Esophagus muscularis mucosa (tissue), 4 donors: ENCODE measurements around the gene MARCHF11.

ENCODE experiments used
- CTCF ChIP-seq, 3 experiments: fragments of 200-600 bp in 2 of 3; fragments of 450-650 bp in 1 of 3; sonication (generic) in 2 of 3; IDR thresholded peaks; one replicate each; pipeline ENCODE4 v1.5.1; 2017 to 2019; ENCODE audit warnings: antibody characterized with exemption in 3 of 3, mild to moderate bottlenecking in 2 of 3, moderate library complexity in 1 of 3
- EP300 ChIP-seq: sonication (generic); formaldehyde crosslinking; IDR thresholded peaks from one replicate; pipeline ENCODE4 v1.6.1; 2017; ENCODE audit warnings: antibody characterized with exemption
- POLR2A ChIP-seq: fragments of 450-650 bp; IDR thresholded peaks from one replicate; pipeline ENCODE4 v1.6.1; 2017; ENCODE audit warnings: antibody characterized with exemption, moderate library complexity, mild to moderate bottlenecking, low read depth
- POLR2AphosphoS5 ChIP-seq, 2 donors: sonication (generic); formaldehyde crosslinking; IDR thresholded peaks; one replicate each; pipeline ENCODE4 v1.6.1; 2017; ENCODE audit warnings: antibody characterized with exemption in 2 of 2

DNA sequence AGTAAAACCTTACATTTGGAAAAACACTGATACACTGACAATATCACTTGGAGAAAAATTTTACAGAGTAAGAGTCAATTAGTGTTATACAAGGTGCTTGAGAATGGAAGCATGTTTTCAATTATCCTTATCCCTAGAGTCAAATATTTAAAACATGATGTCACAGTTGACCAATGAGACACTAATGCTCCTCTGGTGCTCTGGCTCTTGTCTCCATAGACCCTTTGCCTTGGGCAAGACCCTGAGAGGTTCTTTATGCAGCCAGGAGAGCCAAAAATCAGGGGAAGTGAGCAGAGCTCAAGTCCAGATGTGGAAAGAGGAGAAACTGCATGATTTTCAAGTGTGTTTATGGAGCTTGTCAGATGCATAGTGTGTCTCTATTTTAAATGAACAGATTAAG is 153.9 kb downstream of the MARCHF11 start:
- no peak for TF ChIP-seq POLR2AphosphoS5 (IDR thresholded peaks at IDR 0.05)
- TF ChIP-seq POLR2A, result no peak
- no peak for TF ChIP-seq CTCF (IDR thresholded peaks at IDR 0.05)
- no peak for TF ChIP-seq EP300
